Osteocyte (in vitro differentiated cells): ENCODE results near the gene ADRB2. TPM values are rescaled to one million over a fixed set of nuclear protein-coding genes. Genes with fewer than 3 reads are reported as not detected.

Experiments
- DNase-seq: peaks from one replicate; pipeline ENCODE4 v3.0.0; 2021; ENCODE audit warnings: mixed read lengths; ENCODE audit not compliant: unreplicated experiment; ENCODE audit errors: extremely low spot score
- H3K27ac Mint-ChIP-seq: one replicate; pipeline ENCODE4 v1.8.0; 2021; ENCODE audit warnings: mild to moderate bottlenecking, mixed read lengths; ENCODE audit not compliant: unreplicated experiment
- H3K27me3 Mint-ChIP-seq: one replicate; pipeline ENCODE4 v1.8.0; 2021; ENCODE audit warnings: mixed read lengths; ENCODE audit not compliant: unreplicated experiment
- H3K36me3 Mint-ChIP-seq: one replicate; pipeline ENCODE4 v1.8.0; 2021; ENCODE audit warnings: mixed read lengths; ENCODE audit not compliant: unreplicated experiment
- H3K4me1 Mint-ChIP-seq: one replicate; pipeline ENCODE4 v1.8.0; 2021; ENCODE audit warnings: mixed read lengths; ENCODE audit not compliant: unreplicated experiment
- H3K4me3 Mint-ChIP-seq: one replicate; pipeline ENCODE4 v1.8.0; 2021; ENCODE audit warnings: mild to moderate bottlenecking, moderate library complexity, mixed read lengths; ENCODE audit not compliant: unreplicated experiment
- H3K9me3 Mint-ChIP-seq: one replicate; pipeline ENCODE4 v1.8.0; 2021; ENCODE audit warnings: mixed read lengths; ENCODE audit not compliant: unreplicated experiment
- CTCF ChIP-seq: fragments of 200-600 bp; sonication (generic); IDR thresholded peaks from 2 replicates; pipeline ENCODE4 v1.5.0; 2021; ENCODE audit warnings: antibody characterized with exemption, mild to moderate bottlenecking, moderate library complexity
- total RNA-seq: library from RNA; stranded (reverse); gene quantifications from 2 replicates; pipeline ENCODE4 v1.2.1, GENCODE V29; 2021

ADRB2 gene
- total RNA-seq, 1 donor from 2014 or later = 7.1 TPM

- TF ChIP-seq CTCF = no peak
- DNase-seq = no peak
- Mint-ChIP-seq H3K4me1 (peaks cover 22% of the 10 kb centered on the region), H3K4me3 (no peak overlapping the region), H3K27ac (no peak overlapping the region), H3K27me3 (no peaks in the 10 kb centered on the region), H3K9me3 (no peaks in the 10 kb centered on the region), H3K36me3 (no peaks in the 10 kb centered on the region)
These were observed 34.7 kb upstream of the ADRB2 start for GRCh38 chr5:148791696-148792095.

- Mint-ChIP-seq H3K27me3 (no peaks in the 10 kb centered on the region), H3K9me3 (no peaks in the 10 kb centered on the region), H3K4me1 (peaks cover 22% of the 10 kb centered on the region)
These were observed 33.7 kb upstream of the ADRB2 start for GRCh38 chr5:148792744-148793143.

GRCh38 chr5:148793261-148793660 is 33.1 kb upstream of the ADRB2 start:
- no peaks in the 10 kb centered on the region for H3K9me3 Mint-ChIP-seq
- no peak overlapping the region for H3K27ac Mint-ChIP-seq
- no peaks in the 10 kb centered on the region for H3K36me3 Mint-ChIP-seq
- H3K27me3 Mint-ChIP-seq = no peaks in the 10 kb centered on the region
- no peak for TF ChIP-seq CTCF
- DNase-seq = no peak
- H3K4me3 Mint-ChIP-seq = no peak overlapping the region
- H3K4me1 Mint-ChIP-seq = peaks cover 22% of the 10 kb centered on the region

More at GRCh38 chr5:148792744-148793143, 33.7 kb upstream of the ADRB2 start:
- H3K27ac Mint-ChIP-seq = no peak overlapping the region
- H3K36me3 Mint-ChIP-seq = no peaks in the 10 kb centered on the region
- TF ChIP-seq CTCF = no peak
- no peak for DNase-seq
- H3K4me3 Mint-ChIP-seq = no peak overlapping the region

GRCh38 chr5:148794275-148794674 is 32.1 kb upstream of the ADRB2 start:
- Mint-ChIP-seq H3K27me3 (no peaks in the 10 kb centered on the region), H3K9me3 (no peaks in the 10 kb centered on the region), H3K4me1 (peaks cover 22% of the 10 kb centered on the region), H3K36me3 (no peaks in the 10 kb centered on the region), H3K4me3 (no peak overlapping the region), H3K27ac (no peak overlapping the region)
- no peak for TF ChIP-seq CTCF
- no peak for DNase-seq

GRCh38 chr5:148794729-148795561 is 31.5 kb upstream of the ADRB2 start:
- DNase-seq = no peak
- Mint-ChIP-seq H3K4me3 (no peak overlapping the region), H3K27ac (no peak overlapping the region), H3K36me3 (no peaks in the 10 kb centered on the region), H3K27me3 (no peaks in the 10 kb centered on the region), H3K4me1 (peaks cover 22% of the 10 kb centered on the region), H3K9me3 (no peaks in the 10 kb centered on the region)
- no peak for TF ChIP-seq CTCF
